Uterus (tissue), 2 donors: ENCODE measurements around the gene PLXNC1.

Experiments used
- POLR2A ChIP-seq, 2 donors: fragments of 450-650 bp; IDR thresholded peaks; one replicate each; pipeline ENCODE4 v1.6.1; 2016; ENCODE audit warnings: antibody characterized with exemption in 2 of 2, mild to moderate bottlenecking in 1 of 2, moderate library complexity in 1 of 2
- TF ChIP-seq, protein P1 (sequence below), 4 experiments: fragments of 200-600 bp in 2 of 4; fragments of 450-650 bp in 2 of 4; sonication (generic) in 2 of 4; IDR thresholded peaks; one replicate each; pipeline ENCODE4 v1.5.1; 2016 to 2019; ENCODE audit warnings: antibody characterized with exemption in 4 of 4, mild to moderate bottlenecking in 2 of 4, moderate library complexity in 1 of 4

GRCh38 chr12:94167756-94168416 is 19.5 kb downstream of the PLXNC1 start:
- TF ChIP-seq, protein P1, sequence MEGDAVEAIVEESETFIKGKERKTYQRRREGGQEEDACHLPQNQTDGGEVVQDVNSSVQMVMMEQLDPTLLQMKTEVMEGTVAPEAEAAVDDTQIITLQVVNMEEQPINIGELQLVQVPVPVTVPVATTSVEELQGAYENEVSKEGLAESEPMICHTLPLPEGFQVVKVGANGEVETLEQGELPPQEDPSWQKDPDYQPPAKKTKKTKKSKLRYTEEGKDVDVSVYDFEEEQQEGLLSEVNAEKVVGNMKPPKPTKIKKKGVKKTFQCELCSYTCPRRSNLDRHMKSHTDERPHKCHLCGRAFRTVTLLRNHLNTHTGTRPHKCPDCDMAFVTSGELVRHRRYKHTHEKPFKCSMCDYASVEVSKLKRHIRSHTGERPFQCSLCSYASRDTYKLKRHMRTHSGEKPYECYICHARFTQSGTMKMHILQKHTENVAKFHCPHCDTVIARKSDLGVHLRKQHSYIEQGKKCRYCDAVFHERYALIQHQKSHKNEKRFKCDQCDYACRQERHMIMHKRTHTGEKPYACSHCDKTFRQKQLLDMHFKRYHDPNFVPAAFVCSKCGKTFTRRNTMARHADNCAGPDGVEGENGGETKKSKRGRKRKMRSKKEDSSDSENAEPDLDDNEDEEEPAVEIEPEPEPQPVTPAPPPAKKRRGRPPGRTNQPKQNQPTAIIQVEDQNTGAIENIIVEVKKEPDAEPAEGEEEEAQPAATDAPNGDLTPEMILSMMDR (IDR thresholded peaks at IDR 0.05): no peak
- no peak for TF ChIP-seq POLR2A (IDR thresholded peaks at IDR 0.05)
